Fibroblast of gingiva (primary cell): ENCODE results near the gene RHBG.

Experiments used
- DNase-seq: peaks from one replicate; pipeline ENCODE4 v3.0.0-alpha.2; 2011; ENCODE audit warnings: low read depth

Gene RHBG

DNA sequence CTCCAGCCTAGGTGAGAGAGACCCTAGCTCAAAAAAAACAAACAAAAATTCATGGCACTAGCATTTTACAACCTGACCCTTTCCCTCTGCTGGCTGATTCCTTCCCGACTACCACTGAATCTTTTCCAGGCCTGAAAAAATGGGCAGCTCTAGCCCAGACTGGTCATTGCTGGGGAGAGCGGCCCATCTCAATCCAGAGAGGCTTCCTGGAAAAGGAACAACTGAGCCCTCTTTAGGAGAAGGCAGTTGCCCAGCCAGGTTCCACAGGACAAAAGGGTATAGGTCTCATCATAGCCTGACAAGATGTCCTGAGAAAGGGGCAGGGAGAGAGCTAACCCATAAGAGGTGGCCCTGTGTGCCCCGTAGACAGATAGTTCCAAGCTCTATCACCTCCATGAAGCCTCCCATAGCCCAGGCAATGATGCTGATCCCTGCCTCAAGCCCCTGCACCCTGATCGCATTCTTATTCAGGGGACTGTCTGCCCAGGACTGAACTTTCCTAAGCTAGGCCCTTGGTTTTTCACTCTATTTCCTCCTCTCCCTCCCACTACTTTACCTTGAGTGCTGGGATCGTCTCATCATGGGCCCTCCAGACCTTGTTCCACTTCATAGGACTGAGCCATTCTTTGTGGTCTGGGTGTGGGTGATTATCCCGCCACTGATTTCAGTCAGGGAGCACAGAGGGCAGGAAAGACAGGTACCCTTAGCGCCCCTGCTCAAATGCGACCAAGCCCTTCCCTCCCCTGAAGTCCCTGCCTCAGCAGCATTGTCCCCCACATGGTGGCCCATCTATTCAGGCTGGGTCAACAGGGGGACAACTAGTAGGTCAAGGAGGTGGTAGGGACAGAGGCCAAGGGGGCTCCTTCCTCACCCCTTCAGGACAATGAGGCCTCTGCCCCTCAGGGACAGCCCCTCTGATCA, 18.2 kb downstream of the RHBG start:
- DNase-seq, result no peak

DNA sequence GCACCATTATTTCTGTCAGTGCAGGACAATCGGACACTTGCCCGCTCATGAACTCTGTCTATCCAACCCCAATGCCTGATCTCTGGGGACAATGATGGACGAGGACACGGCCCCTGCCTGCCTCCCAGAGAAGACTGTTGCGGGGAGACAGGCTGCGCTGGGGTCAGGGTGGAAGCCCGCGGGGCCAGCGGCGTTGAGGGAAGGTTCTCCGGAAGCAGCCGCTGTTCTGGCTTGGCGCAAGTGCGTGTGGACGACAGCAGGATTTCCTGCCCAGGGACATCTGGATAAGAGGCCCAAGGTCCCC, 18.8 kb downstream of the RHBG start:
- no peak for DNase-seq

DNA sequence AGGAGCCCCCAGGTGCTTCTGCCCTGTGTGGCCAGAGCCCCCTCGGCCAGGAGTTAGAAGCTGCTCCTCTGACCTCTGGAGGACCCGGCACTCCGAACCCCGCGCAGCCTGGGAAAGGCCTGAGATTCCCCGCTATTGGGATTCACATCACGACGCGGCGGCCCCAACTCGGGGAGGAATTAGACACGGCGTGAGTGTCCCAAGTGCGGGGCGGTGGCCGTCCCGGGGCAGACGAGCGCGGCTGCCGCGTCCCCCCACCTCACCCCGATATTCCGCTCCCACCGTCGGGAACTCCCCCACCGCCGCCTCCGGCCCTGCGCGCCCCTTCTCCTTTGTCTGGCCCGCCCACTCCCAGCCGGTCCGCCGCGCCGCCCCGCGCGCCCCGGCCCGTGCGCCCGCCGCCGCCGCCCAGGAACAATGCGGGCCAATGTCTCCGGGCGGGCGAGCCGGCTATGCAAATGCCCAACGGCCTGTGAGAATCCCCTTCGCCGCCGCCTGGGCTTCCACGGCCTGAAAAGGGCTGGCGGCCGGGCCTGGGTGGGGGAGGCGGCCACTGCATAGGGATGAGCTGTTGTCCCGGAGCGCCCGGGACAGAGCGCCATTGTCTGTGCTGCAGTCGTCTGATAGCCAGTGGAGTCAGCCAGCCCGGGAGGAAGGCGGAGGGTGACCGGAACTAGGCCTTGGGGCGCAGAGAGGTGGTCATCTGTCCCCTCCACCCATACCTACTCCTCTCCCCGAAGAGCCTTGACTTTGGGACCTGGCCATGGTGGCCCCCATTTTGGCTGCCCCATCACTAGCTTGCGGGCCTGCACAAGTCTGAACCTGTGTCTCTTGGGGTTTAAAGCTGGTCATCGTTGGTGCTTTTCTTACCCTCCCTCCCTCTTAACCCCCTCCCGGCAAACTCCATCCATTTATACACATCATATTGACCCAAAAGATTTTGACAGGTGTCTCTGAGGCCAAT, 19.4 kb downstream of the RHBG start:
- no peak for DNase-seq

DNA sequence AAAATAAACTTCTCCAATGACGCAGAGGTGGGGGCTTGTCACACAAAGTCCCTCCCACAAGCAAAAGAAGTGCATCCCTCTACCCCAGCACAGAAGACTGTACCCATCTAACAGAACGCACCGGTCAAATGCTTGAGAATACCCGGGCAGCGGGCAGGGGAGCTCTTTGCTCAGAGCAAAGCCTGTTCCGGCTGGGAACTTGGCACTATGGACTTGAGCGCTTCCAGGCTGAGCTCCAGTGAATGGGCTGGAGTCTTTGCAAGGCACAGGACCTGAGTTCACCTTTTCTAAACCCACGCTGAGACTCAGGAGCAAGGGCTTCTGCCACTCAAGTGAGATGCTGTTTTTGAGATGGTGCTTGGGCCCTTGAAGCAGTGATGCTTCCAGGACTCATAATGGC, 20.3 kb downstream of the RHBG start:
- no peak for DNase-seq

DNA sequence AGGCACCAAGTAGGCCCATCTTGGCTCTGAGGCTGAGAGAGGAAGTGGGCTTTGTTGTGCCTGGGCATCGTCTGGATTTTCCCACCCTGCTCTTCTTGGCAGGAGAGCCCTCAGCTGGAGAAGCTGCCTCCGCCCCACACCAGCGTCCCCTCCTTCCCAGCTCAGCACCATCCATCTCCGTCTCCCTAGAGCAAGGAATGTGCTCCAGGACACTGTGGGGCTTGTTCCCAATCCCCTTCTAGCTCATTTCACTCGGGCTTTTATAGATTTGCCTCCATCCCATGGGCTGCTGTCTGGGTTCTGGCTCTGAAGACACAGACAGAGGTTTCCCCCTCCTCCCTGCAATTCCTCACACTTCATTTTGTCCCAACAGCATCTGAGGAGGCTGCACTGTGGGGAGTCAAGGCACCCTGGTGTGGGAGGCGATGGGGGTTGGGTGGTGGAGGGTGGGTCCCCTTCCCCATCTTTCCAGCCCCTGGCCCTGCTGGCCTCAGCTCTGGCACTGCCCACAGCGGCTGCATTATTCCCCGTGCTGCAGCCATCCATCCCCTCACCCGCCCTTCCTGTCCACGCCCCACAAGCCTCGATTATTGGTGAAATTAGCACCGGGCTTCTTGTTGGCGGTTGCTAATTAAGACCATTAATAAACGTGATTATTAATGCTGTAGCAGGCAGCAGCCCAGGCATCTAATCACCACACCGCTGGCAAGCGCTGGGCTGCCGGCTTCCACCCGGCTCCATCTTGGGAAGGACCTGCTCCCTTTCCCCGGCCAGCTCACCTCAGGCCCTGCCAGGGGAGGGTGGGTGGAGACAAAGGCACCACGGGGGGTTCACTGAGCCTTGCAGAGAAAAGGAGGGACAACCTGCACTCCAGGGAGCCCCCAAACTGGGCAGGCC, 21.7 kb downstream of the RHBG start:
- DNase-seq, result no peak

DNA sequence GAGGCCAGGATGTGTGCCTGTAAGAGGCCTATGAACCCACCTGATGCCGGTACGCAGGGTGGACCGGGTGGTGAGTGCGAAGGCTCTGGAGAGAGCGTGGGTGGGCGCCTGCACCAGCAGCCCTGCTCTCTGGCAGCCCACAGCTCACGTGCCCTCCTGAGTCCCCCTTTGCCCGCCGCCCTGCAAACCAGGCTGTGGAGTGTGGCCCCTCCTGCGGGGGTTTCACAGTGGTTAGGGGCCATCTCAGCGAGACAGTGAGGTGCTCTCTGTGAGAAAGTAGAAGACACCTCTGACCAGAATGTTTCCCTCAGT, 22.3 kb downstream of the RHBG start:
- no peak for DNase-seq

DNA sequence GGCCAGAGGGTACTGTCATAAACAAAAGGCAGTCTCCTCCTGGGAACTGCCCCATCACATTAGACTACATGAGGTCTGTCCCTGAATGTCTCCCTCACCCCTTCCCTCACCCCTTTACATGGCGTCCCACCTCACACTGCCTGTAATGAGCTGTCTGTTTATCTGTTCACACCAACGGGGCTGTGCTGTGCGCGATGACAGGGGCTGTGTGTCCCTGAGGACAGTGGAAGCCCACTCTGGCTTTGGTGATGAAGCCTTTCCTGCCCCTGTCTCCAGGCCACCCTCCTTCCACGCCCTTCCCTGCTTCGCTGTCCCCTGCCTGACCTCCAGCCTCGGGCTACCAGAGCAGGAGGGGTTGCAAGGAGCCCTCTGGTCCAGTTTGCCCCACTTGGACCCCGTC, 22.7 kb downstream of the RHBG start:
- no peak for DNase-seq

DNA sequence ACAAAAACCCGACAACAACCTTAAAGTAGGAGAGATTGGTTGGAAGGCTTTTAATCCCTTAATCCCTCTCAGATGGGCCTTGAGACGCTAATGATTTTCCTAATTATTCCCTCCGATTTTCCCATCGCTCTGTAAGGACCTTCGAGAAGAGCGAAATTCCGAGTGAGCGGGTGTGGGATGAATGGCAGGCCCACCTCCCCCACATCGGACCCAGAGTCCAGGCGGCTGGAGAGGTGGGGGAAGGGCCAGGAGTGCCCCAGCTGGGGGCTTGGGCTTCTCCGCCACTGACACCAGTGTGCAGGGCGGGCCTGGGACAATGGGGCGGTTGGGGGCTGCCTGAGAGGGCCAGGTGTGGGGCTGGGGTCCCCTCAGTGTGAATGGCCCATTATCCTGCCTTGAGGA, 23.4 kb downstream of the RHBG start:
- no peak for DNase-seq

DNA sequence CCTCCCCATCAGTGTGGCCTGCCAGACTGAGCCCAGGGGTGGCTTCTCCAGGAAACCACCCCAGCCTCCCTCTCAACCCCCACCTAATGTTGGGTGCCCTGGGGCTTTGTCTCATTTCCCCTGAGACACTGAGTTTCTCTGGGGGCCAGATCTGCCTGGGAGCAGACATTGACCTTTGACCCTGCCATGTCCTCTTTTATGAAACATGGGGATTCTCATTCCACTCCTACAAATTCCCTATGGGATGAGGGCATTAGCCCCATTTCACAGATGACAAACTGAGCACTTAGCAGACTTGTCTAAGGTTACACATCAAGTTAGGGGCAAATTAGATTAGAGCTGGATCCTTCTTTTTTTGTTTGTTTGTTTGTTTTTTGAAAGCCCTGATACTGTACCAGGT, 24.1 kb downstream of the RHBG start:
- DNase-seq, result no peak

DNA sequence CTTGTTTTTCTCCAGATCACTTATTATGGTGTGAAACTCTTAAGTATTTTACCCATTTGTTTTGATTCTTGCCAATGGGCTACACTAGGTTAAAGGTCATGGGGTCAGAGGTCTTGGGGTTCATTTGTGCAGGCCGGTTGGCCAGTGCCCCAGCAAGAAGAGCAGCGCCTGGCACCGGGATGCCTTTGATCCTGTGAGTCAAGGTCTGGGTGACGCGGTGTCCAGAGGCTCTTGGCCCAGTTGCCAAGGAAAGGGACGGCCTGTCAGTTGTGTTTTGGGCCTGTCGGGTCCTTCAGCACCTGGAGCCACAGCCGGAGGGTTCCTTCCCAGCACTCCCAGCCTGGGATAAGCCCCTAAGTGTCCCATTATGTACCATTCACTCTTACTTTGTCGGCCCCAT, 25.1 kb downstream of the RHBG start:
- DNase-seq, result no peak

DNA sequence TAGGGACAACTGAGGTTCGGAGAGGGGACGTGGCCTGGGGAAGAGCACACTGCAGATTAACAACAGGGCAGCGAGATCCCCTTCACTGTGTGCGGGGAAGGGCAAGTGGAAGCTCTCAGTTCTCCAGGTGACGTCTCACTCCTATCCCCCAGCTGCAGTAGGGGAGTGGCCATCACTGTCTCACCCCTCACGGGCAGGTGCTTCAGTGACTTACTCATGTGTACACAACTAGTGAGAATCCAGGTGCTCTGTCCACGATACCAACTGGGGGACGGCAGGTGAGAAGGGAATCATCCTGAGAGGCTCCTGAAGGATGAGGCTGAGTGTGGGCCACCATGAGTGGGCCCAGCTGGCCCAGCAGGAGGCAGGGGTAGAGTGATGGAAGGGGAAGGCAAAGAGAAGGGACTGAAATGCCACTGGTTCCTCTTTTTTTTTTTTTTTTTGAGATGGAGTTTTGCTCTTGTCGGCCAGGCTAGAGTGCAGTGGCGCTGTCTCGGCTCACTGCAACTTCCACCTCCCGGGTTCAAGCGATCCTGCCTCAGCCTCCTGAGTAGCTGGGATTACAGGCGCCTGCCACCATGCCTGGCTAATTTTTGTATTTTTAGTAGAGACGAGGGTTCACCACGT, 25.9 kb downstream of the RHBG start:
- DNase-seq, result no peak

DNA sequence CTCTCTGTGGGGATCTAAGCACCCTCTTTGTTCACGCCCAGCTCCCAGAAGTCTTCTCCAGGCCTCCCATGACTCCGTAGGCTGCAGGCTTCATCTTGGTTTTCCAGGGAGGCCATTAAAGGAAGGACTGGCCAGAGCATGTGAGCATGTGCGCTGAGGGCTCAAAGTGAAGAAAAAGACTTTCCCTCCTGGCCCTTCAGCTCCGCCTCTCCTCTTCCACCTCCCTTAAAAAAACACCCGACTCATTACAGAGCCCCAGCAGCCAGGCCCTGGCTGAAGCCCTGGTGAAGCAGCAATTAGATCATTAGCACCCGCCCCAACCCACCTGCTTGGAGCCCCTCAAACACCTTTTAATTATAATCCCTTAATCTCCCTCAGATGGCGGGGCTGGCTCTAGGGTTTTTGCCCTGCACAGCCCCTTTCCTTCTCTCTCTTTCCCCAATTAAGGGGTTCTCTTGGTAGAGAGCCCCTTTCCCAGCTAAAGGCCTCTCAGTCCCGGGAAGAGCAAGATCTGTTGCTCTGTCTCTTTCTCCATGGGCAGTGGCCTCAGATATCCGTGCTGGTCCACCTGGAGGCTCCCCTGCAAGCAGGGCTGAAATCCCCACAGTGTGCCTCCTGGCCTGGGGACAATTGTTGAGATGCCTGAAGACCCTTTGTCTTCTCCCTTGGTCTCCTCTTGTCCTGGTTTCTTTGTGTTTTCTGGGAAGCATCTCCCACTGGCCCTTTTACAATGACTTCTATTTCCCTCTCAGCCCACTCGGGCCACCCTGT, 30.5 kb downstream of the RHBG start:
- DNase-seq, result no peak

DNA sequence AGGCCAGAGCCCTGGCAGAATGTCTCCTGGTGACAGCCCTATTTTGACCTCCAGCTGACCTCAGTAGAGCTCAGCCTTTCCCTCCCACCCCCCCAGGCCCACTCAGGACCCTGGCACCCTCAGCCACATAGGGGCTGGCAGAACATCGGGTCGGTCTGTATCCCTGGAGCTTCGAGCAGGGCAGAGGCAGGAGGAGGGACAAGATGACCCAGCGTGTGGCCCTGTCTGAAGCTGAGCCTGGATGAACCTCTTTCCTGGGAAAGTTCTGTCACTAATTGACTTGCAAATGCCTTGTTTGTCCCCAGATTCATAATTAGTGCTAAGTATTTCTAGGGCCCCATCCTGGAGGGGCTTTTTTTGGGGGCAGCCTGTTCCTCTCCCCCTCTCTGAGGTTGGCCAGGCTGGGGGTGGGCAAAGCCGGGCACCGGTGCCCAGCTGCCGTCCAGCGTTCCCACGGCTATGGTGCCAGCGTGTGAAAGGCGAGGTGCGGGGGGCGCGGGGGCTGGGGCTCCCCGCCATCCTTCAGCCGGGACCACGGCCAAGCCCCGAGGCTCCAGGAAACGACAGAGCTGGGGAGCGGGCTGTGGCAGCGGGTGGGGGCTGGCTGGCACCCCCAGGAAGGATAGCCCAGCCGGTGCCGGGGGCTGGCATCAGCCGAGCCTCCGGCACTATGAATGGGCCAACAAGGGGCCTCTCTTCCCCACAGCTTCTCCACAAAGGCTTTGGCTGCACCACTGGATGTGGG, 31.4 kb downstream of the RHBG start:
- DNase-seq, result no peak

DNA sequence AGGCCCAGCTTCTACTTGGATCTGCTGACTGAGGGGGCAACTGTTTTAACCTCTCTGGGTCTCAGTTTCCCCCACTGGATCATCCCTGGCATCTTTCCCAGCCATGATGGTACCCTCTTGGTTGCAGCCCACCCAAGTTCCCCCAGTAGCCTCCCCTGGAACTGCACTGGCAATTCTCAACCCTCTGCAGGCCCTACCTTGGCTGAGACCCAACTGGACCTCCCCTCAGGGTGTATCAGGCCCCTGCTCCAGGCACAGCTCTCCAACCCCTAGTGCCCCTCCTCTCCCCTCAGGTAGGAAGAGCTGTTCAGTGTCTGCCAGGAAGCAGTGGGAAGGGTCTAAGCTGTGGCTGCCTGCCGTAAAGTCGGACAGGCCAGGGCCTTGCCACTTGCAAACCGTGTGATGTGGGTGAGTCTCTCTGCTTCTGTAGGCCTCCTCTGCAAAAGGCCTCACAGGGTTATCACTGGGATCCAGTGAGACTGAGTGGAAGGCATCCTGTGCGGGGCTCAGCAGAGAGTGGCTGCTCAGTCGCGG, 32.1 kb downstream of the RHBG start:
- DNase-seq, result no peak

DNA sequence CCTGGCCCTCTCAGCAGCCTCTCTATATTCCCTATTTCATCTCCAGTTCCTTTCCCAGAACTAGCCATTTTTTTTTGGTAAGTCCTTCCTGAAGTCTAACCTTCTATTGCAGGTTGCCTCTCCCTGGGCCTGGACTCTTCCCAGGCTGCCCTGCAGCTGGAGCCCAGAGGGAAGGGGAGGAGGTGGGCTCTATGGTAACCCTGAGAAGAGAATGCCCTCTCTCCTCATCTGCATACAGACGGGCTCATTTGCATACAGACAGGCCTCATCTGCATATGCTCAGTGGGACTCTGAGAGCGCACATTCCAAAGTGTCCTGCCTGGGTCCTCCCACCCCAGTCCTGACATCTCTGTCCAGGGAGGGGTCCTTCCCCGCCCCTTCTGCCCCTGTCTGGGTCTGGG, 32.7 kb downstream of the RHBG start:
- no peak for DNase-seq

DNA sequence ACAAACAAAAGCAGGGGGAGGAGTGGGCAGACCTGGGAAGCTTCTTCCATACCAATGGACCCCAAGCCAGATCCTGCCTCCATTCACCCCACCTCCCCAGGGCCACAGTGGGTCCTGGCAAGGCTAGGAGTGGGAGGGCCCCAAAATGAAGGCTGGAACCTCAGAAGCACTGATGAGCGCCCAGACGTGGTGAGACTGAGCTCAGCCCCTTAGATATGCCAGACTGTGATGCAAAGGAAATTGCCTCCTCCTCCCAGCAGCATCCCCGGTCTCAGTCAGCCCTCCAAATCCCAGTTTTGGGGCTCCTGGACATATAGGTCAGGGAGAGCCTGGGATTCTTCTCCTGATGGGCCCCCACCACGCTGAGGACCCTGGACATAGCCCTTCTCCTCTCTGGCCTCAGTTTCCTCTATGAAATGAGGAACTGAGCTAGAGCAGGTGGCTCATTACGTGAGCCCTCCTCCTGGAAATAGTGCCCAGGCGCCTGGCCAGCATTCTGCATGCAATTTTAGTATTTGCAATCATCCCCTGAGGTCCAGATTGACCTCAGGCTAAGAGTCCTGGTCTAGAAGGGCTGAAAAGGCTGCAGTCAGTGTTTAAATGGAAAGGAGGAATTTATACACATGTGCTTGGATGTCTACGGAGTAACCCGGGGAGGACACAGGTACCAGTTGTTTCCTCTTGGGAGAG, 33.5 kb downstream of the RHBG start:
- no peak for DNase-seq

DNA sequence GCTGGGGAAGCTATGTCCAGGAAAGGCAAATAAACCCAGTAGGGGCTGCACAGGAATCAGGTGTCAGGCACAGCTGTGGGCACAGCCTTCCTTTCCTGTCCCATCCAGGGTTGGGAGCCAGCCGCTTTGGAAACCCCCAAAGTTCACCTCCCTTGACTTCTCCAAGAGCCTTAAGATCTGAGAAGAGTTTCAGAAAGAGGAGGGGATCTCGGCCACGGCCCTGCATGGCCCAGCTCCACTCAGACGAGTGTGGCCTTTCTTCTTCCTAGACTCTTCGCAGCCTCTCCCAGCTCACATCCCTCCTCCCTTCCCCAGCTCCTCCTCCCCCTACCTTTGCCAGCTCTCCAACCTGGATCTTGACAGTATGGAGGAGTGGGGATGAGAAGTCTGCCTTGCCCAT, 36.7 kb downstream of the RHBG start:
- no peak for DNase-seq

DNA sequence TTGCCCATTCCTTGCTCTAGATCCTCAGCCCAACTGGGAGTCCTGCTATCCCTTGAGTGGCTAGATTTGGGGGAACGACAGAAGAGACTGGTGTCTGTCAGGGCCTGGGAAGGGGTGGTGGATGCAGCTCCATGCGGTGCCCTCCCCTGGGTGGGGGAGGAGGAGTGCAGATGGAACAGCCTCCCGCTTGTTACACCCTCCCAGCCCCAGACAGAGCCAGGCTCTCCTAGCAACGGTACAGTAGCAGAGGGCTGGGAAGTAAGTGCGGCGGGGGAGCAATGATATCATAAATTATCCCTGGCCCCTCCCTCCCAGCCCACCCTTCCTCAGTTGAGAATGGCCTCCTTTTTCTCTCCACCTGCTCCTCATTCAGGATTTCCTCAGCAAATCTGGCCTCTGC, 37.2 kb downstream of the RHBG start:
- DNase-seq, result no peak

DNA sequence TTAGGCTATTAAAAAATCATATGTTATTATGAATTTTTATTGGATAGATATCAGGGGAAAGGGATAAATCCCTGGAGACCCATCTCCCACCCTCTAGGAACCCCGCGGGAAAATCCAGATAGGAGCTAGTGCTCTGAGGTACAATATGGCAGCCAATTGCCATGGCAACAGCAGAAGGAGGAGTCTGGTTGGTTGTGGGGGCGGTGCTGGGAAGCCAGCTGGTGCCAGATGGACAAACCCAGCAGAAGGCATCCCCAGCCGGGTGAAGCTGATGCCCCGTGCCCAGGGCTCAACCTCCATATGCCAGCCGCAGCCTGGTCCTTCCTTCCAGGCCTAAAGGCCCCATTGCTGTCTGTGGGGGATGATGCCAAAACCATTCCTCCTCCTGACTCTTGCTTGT, 38.3 kb downstream of the RHBG start:
- no peak for DNase-seq

DNA sequence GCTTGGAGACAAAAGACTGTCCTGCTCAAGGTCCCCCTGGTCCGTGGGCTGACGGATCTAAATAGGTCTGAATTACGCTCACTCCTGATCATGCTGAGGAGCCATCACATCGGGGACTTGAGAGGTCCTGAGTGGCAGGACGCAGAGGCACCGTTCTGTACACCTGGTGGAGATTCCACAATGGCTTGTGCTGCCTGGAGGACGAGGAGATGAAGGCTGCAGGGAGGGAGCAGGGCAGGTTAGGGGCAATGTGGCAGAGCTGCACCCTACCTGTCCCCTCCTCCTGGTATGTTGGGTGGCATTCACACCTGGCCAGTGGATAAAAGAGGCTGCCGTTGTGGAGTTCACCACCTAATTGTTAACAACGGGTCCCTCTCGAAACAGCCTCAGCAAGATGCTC, 38.7 kb downstream of the RHBG start:
- no peak for DNase-seq
